HG03175 (cell line): ENCODE results near the gene ATG16L1.

Experiments
- ATAC-seq: cut with Tn5 transposase; IDR thresholded peaks from one replicate; pipeline ENCODE4 v1.9.1; 2021; ENCODE audit warnings: mild to moderate bottlenecking, moderate library complexity; ENCODE audit not compliant: unreplicated experiment

Gene ATG16L1

GRCh38 chr2:233251306-233252116, at the start of gene ATG16L1:
Gene ATG16L1 (plus strand): TSS chr2:233251673. CDS start chr2:233251828, 155 bp downstream.
- ATAC-seq: peak; percentile 97

- no peak for ATAC-seq
Observed at GRCh38 chr2:233202531-233202944, 48.9 kb upstream of the ATG16L1 start.

GRCh38 chr2:233203060-233203459, 48.4 kb upstream of the ATG16L1 start:
- no peak for ATAC-seq

- ATAC-seq: no peak
Observed at GRCh38 chr2:233204286-233204936, 47.1 kb upstream of the ATG16L1 start.

DNA sequence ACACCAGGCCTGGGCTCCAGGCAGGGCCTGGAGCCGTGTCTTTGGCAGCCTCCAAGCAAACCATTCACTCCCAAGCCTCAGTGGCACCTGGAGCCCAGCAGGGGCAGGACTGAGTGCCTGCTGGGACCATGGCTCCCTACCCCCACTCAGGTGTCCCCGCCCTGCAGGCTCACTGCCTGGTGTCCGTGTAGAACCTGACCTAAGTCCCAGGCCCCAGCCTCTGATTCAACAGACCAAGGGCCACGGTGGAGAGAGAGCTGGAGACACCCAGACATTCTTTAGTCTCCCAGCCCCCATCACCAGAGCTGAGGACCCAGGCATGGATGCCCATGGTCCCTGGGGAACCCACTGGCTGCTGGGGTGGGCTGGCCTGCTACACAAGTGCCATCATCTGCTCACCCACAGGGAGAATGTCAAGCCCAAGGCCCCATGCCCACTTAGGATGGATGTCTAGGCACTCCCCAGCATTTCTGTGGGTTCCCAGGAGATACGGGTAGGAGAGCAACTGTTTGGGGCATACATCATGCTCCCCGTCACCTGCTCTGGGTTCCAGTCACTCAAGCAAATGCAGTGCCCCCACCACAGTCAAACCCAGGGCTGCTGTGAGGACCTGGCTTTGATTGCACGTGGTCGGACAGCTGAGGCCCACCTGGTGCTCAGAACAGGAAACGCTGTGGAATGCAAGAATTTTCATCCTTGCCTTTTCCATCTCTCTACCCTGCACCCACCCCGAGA, 42.9 kb upstream of the ATG16L1 start:
- ATAC-seq: no peak

GRCh38 chr2:233209117-233209532, 42.3 kb upstream of the ATG16L1 start:
- no peak for ATAC-seq

DNA sequence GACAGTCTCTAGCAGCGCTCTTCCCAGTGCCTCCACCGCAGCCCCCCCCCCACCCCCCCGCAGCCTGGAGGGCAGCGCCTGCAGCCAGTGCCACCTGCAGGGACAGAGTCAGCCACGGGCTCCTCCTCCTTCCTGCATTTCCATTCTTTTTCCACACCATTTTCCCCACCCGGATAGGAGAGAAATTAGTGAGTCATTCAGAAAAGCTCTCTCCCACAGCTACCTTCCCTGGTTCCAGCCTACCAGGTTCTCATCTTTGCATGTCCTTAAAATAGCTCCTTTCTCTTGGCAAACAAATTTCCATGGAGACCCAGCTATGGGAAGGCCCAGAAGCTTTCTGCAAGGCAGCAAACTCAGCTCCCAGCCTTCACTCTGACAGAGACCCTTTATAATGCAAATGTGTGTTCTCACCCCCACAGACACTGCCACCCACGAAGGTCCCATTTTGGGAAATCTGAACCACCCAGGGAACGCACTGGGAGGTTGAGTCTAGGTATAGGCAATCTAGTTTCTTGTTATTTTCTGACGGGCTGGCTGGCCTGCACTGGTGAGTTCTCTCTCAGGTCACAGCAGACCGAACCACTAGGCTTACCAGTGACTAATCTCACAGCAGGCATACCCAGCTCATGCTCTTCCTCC, 41.8 kb upstream of the ATG16L1 start:
- ATAC-seq: no peak

DNA sequence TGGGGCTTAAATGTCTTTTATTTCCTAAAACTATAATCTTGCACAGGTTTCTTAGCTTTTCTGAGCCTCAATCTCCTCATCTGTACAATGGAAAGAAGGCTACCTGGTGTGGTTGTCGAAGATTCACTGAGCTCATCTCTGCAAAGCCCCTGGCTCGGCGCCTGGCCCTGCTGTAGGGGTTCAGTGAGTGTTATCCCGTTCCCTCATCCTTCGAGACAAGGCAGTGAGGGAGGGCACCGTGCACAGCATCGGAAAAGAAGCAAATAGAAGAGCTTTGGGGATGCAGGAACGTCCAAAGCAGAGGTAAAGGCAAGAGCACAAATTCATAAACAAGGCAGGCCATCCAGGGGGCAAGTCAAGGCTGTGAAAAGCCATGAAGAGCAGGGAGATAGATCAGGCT, 41.2 kb upstream of the ATG16L1 start:
- no peak for ATAC-seq

DNA sequence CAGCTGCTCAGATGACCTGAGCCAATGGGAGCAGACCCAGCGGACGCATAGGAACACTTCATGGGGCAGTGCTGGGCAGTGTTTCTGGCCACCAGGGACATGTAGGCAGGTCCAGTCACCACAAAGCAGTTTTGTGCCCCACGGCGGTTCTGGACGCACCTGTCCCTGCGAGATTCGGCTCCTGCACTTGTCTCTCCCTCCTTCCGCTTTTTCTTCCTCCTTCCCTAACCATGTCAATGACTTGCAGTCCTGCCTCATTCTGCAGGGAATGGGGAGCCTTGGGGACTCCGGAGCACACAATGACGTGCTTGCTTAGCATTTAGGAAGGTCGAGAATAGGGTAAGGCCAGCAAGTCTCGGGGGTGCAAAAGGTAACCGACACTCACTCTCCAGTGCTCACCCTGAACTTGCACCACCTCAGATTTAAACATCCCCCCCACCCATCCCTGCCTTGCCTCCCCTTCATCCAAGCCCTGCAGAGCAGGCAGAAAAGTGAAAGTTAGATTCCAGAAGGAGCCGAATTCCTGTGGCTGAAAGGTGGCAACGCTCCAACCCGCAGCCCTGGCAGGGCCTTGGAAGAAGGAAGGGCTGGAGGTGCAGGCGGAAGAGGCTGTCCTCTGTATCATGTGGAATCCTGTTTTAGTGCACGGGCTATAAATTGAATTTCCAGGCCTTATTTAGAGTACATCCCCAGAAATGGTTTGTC, 40.5 kb upstream of the ATG16L1 start:
- no peak for ATAC-seq

DNA sequence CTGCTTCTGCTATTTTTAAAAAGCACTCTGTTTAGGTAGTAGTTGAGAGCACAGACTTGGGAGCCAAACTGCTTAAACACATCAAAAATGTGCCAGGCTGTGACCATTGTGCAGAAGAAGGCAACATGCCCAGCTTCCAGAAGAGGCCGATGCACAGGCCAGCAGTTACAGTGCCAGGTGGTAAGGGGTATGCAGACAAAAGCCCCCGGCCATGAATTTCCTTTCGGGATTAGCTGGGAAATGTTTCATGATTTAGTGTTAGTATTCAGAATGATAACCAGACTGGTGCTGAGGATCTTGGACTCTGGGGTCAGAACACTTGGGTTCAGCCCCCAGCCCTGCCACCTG, 40.0 kb upstream of the ATG16L1 start:
- no peak for ATAC-seq

- no peak for ATAC-seq
Observed at GRCh38 chr2:233213011-233213410, 38.5 kb upstream of the ATG16L1 start.

GRCh38 chr2:233213975-233214374, 37.5 kb upstream of the ATG16L1 start:
- no peak for ATAC-seq

- ATAC-seq: no peak
Observed at GRCh38 chr2:233217892-233218377, 33.5 kb upstream of the ATG16L1 start.

DNA sequence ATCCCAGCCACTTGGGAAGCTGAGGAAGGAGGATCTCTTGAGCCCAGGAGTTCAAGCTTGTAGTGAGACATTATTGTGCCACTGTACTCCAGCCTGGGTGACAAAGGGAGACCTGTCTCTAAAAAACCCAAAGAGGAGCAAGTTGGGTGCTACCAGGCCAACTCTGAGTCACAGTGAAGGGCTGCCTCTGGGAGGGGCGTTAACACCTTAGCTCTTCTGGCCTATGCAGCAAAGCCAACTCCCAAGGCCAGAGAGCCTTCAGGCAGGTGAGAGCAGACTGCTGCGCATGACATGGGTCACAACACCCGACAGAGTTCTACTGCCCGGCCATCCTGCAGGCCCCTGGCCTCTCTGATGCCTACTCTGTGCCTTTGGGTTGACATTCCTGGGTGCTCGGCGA, 32.6 kb upstream of the ATG16L1 start:
- ATAC-seq: no peak

DNA sequence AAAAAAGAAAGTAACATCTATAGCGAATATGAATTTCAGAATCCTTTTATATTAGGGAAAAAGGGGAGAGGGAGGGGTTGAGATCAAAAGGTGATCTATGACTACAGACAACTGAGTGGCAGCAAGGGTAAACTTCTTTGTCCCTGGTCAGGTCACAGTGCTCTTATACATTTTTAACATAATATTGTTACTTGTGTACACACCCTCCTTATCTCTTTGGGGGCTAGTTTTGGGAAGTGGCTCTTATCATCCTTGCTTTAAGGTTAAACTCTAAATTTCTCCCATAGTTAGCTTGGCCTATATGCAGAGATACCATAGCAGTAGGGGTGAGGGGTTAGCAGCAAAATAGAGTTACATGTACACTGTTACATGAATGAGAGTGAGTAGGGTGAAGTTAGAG, 31.6 kb upstream of the ATG16L1 start:
- no peak for ATAC-seq

DNA sequence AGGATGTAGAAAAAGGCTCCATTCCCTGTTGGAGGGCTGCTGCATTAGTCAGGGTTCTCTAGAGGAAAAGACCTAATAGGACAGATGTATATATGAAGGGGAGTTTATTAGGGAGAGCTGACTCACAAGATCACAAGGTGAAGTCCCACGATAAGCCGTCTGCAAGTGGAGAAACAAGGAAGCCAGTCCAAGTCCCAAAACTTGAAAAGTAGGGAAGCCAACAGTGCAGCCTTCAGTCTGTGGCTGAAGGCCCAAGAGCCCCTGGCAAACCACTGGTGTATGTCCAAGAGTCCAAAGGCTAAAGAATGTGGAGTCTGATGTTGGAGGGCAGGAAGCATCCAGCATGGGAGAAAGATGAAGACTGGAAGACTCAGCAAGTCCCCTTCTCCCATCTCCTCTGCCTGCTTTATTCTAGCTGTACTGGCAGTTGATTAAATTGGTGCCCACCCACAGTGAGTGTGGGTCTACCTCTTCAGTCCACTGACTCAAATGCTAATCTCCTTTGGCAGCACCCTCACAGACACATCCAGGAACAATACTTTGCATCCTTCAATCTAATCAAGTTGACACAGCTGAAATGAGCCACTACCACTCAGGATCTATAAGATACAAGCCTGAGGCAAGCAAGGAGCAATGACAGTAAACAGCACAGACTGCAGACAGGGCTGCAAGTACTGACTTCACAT, 30.0 kb upstream of the ATG16L1 start:
- no peak for ATAC-seq

- ATAC-seq: peak; percentile 85
Observed at GRCh38 chr2:233223059-233223894, 28.2 kb upstream of the ATG16L1 start.

DNA sequence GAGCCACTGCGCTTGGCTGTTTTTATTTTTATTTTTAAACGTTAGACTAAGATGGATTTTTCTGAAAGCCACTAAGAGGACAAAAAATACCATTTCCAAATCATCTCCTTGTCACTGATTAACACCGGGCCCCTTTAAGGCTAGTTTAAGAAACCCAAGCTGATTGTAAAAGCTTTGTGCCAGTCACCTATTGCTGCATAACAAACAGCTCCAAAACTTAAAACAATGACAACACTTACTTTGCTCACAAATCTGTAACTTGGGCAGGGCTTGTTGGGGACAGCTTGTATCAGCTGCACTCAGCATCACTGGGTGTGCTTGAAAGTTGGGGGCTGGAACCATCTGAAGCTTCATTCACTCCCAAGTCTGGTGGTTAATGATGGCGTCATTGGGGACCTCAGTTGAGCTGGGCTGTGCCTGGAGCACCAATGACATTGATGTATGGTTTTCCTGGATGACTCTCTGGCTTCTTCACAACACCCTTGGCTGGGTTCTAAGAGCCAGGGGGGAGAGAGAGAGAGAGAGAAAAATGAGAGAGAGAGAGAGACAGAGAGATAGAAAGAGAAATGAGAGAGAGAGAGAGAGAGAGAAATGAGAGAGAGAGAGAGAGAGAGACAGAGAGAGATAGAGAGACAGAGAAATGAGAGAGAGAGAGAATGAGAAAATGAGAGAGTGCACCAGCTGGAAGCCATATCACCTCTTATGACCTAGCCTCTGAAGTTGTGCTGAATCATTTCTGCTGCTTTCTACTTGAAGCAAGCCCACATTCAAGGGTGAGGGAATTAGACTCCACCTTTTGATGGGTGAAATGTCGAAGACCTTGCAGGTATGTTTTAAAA, 26.0 kb upstream of the ATG16L1 start:
- ATAC-seq: no peak
